Esophagus (tissue), 2 donors: ENCODE measurements around the gene ZNF577. TPM values are rescaled to one million over a fixed set of nuclear protein-coding genes. Genes with fewer than 3 reads are reported as not detected.

Experiments
- H3K27ac ChIP-seq, 2 donors: one replicate each; pipeline ENCODE4 v1.5.1; 2013; ENCODE audit warnings: low read depth in 2 of 2, mild to moderate bottlenecking in 2 of 2, inconsistent platforms in 1 of 2, low read length in 1 of 2, moderate library complexity in 1 of 2
- H3K27me3 ChIP-seq, 2 donors: one replicate each; pipeline ENCODE4 v1.6.1; 2013; ENCODE audit warnings: low read length in 2 of 2, control low read depth in 1 of 2, mild to moderate bottlenecking in 1 of 2; ENCODE audit not compliant: insufficient read depth in 2 of 2, control insufficient read depth in 1 of 2
- H3K36me3 ChIP-seq, 2 donors: one replicate each; pipeline ENCODE4 v1.6.1; 2013; ENCODE audit warnings: low read length in 1 of 2; ENCODE audit not compliant: control insufficient read depth in 2 of 2, insufficient read depth in 2 of 2
- H3K4me1 ChIP-seq, 2 donors: one replicate each; pipeline ENCODE4 v1.6.1; 2013; ENCODE audit warnings: low read length in 1 of 2; ENCODE audit not compliant: control insufficient read depth in 2 of 2, insufficient read depth in 2 of 2
- H3K4me3 ChIP-seq, 2 donors: one replicate each; pipeline ENCODE4 v1.5.1; 2013; ENCODE audit warnings: low read length in 2 of 2, mild to moderate bottlenecking in 2 of 2, low read depth in 1 of 2, moderate library complexity in 1 of 2
- H3K9me3 ChIP-seq, 2 donors: one replicate each; pipeline ENCODE4 v1.6.1; 2013; ENCODE audit warnings: mild to moderate bottlenecking in 2 of 2, low read depth in 1 of 2, low read length in 1 of 2, moderate library complexity in 1 of 2; ENCODE audit not compliant: control insufficient read depth in 2 of 2, insufficient read depth in 1 of 2
- WGBS, 2 donors: extraction: QIAGEN DNeasy Blood & Tissue Kit; methylation state at CpG; one replicate each; pipeline ENCODE4 v1.1.7; 2013; 5-methylcytosine and 5-hydroxymethylcytosine counted together
- polyA plus RNA-seq, 2 donors: library from polyadenylated mRNA; stranded (reverse); fragments of 200-250 nt; gene quantifications; one replicate each; pipeline ENCODE4 v1.2.3, GENCODE V29; 2013
- donor health status: healthy with polysubstance abuse.
- donor health status: Bipolar disorder and iron deficiency.

Gene ZNF577
- polyA plus RNA-seq, 2 donors: 7.3 to 9.6 TPM

DNA sequence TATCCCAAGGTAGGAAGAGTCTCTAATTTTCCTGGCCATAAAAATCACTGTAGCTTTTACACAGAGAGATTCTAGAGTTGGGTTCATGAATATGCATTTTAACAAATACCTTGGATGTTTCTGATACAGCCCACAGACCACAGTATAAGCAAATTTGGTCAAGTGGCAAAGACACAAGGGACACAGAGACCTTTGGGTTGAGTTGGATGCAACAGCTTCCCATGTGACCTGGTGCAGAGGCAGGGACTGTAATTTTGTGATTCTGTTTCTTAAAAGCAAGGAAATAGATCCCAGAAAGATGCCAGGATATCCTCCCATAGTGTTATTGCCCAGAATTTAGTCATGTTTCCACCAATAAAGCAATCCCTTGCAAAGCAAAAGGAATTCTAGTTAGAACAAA lies 65.8 kb downstream of the ZNF577 start:
- H3K27me3 ChIP-seq: no peaks in the 10 kb centered on the region
- no peak overlapping the region for H3K27ac ChIP-seq
- H3K9me3 ChIP-seq: peaks cover 0 to 8% of the 10 kb centered on the region in 2 donors
- H3K4me1 ChIP-seq: no peaks in the 10 kb centered on the region
- H3K4me3 ChIP-seq: no peak overlapping the region
- no peaks in the 10 kb centered on the region for H3K36me3 ChIP-seq

- Histone ChIP-seq H3K36me3 (no peaks in the 10 kb centered on the region), H3K9me3 (peaks cover 0 to 5% of the 10 kb centered on the region in 2 donors), H3K4me3 (no peak overlapping the region), H3K27me3 (no peaks in the 10 kb centered on the region), H3K4me1 (no peaks in the 10 kb centered on the region), H3K27ac (no peak overlapping the region)
- 56 to 65% methylated on average over 3 of the region's 3 CpGs for whole genome bisulfite sequencing, 2 donors
Observed at GRCh38 chr19:51821456-51821855, 66.3 kb downstream of the ZNF577 start.

Other genes with a start within 250 kb of the ZNF577 start
- under 1 TPM; 0.11 to 0.26 TPM for gene SIGLEC14, start 241.1 kb downstream of the ZNF577 start, polyA plus RNA-seq
- 10 to 100 TPM in 1 of 2 donors, 1 to 10 TPM in 1; 4.4 to 14.0 TPM for gene SPACA6, start 194.6 kb downstream of the ZNF577 start, polyA plus RNA-seq
- gene HAS1, start 164.0 kb downstream of the ZNF577 start, polyA plus RNA-seq: under 1 TPM; 0.01 to 0.04 TPM
- gene FPR1, start 136.1 kb downstream of the ZNF577 start, polyA plus RNA-seq: under 1 TPM; 0.49 to 1.00 TPM
- under 1 TPM; 0.04 to 0.12 TPM for gene FPR2, start 126.8 kb downstream of the ZNF577 start, polyA plus RNA-seq
- 1 to 10 TPM in 1 of 2 donors, under 1 TPM in 1; 0.26 to 1.1 TPM for gene FPR3, start 92.8 kb downstream of the ZNF577 start, polyA plus RNA-seq
- 1 to 10 TPM; 2.2 to 5.3 TPM for gene ZNF649, start 17.1 kb upstream of the ZNF577 start, polyA plus RNA-seq
- 1 to 10 TPM; 1.7 to 4.0 TPM for gene ZNF613, start 39.5 kb upstream of the ZNF577 start, polyA plus RNA-seq
- 1 to 10 TPM; 5.1 to 6.4 TPM for gene ZNF350, start 98.9 kb upstream of the ZNF577 start, polyA plus RNA-seq
- gene ZNF615, start 120.3 kb upstream of the ZNF577 start, polyA plus RNA-seq: 1 to 10 TPM; 1.9 to 3.1 TPM
- gene ZNF614, start 140.4 kb upstream of the ZNF577 start, polyA plus RNA-seq: 1 to 10 TPM; 1.0 to 2.6 TPM
- 10 to 100 TPM in 1 of 2 donors, 1 to 10 TPM in 1; 6.8 to 10.1 TPM for gene ZNF432, start 160.9 kb upstream of the ZNF577 start, polyA plus RNA-seq
- gene ZNF841, start 207.8 kb upstream of the ZNF577 start, polyA plus RNA-seq: 1 to 10 TPM; 8.1 to 8.5 TPM